ENCODE results near the gene EIF1AX.

GRCh38 chrX:20091499-20091898 lies 50.1 kb downstream of the EIF1AX start:
- TF ChIP-seq POLR2A (IDR thresholded peaks at IDR 0.05; ENCODE audit: low read depth, low read length), result no peak
- TF ChIP-seq TAF1 (IDR thresholded peaks at IDR 0.05; ENCODE audit: borderline replicate concordance, low read depth, low read length), result no peak
